Spleen (tissue), 11 donors: Measurements from ENCODE around the gene S1PR4. TPM values are rescaled to one million over a fixed set of nuclear protein-coding genes. Genes with fewer than 3 reads are reported as not detected.

ENCODE experiments used
- DNase-seq: peaks from one replicate; pipeline ENCODE4 v3.0.0-alpha.2; 2020
- H3K27ac ChIP-seq, 8 donors: fragments of 200-600 bp; sonication (generic) in 7 of 8; 1 replicate in 4 of 8; 2 replicates in 4 of 8; pipeline versions ENCODE4 v1.5.0 to v1.8.0; 2016 to 2021; ENCODE audit warnings: inconsistent platforms in 4 of 8, mild to moderate bottlenecking in 4 of 8, moderate library complexity in 1 of 8
- H3K27me3 ChIP-seq, 7 donors: fragments of 200-600 bp; sonication (generic) in 6 of 7; replicated peaks in 1 of 7; 1 replicate in 4 of 7; 2 replicates in 3 of 7; pipeline versions ENCODE4 v1.5.0 to v1.8.0; 2016 to 2021; ENCODE audit warnings: inconsistent platforms in 3 of 7, mild to moderate bottlenecking in 1 of 7
- H3K36me3 ChIP-seq, 6 donors: fragments of 200-600 bp; sonication (generic) in 5 of 6; 1 replicate in 4 of 6; 2 replicates in 2 of 6; pipeline versions ENCODE4 v1.5.0 to v1.8.0; 2016 to 2021; ENCODE audit warnings: inconsistent platforms in 2 of 6
- H3K4me1 ChIP-seq, 6 donors: fragments of 200-600 bp; sonication (generic) in 5 of 6; 1 replicate in 3 of 6; 2 replicates in 3 of 6; pipeline versions ENCODE4 v1.5.0 to v1.8.0; 2016 to 2021; ENCODE audit warnings: inconsistent platforms in 3 of 6
- H3K4me3 ChIP-seq, 8 donors: fragments of 200-600 bp; sonication (generic) in 7 of 8; 1 replicate in 4 of 8; 2 replicates in 4 of 8; pipeline versions ENCODE4 v1.5.0 to v1.8.0; 2016 to 2021; ENCODE audit warnings: inconsistent platforms in 4 of 8, mild to moderate bottlenecking in 4 of 8, moderate library complexity in 2 of 8
- H3K9me3 ChIP-seq, 8 donors: fragments of 200-600 bp; sonication (generic) in 7 of 8; 1 replicate in 4 of 8; 2 replicates in 4 of 8; pipeline versions ENCODE4 v1.5.0 to v1.8.0; 2016 to 2021; ENCODE audit warnings: inconsistent platforms in 4 of 8
- CTCF ChIP-seq, 11 experiments: fragments of 200-600 bp in 7 of 11; fragments of 450-650 bp in 4 of 11; sonication (generic) in 4 of 11; IDR thresholded peaks in 8 of 11; conservative IDR thresholded peaks in 3 of 11; 1 replicate in 7 of 11; 2 replicates in 4 of 11; pipeline versions ENCODE4 v1.4.0 to v1.8.0; 2016 to 2021; ENCODE audit warnings: antibody characterized with exemption in 11 of 11, inconsistent platforms in 4 of 11, mild to moderate bottlenecking in 1 of 11
- POLR2A ChIP-seq, 3 donors: fragments of 450-650 bp; IDR thresholded peaks; one replicate each; pipeline ENCODE4 v1.5.1; 2017; ENCODE audit warnings: antibody characterized with exemption in 3 of 3, mild to moderate bottlenecking in 1 of 3
- POLR2AphosphoS5 ChIP-seq, 3 donors: sonication (generic); formaldehyde crosslinking; IDR thresholded peaks; one replicate each; pipeline ENCODE4 v1.5.1; 2017; ENCODE audit warnings: antibody characterized with exemption in 3 of 3
- WGBS, 5 donors: extraction: QIAGEN DNeasy Blood & Tissue Kit in 3 of 5; methylation state at CpG; one replicate each; pipeline versions ENCODE4 v1.1.5 to v1.1.7; 2013 to 2018; 5-methylcytosine and 5-hydroxymethylcytosine counted together
- intact Hi-C: fragments of 100-400 bp; cut with DNase I; formaldehyde crosslinking; loops from one replicate; pipeline ENCODE4 v1.15.0; 2023; ENCODE audit warnings: low total_unique reads
- polyA plus RNA-seq, 3 donors: library from polyadenylated mRNA; stranded (reverse); fragments of 200-250 nt; gene quantifications; one replicate each; pipeline ENCODE4 v1.2.1, GENCODE V29; 2013
- total RNA-seq, 7 donors: library from RNA; depleted of rRNA in 3 of 7; stranded (reverse); fragments of >200 nt in 3 of 7; fragmentation: NEBNext Ultra II Directional in 4 of 7; extraction: Animal tissue kit (Norgen Biotek cat#: 25700) in 4 of 7; gene quantifications; one replicate each; pipeline versions ENCODE4 v1.1.0 to v1.2.1, GENCODE V29; 2016 to 2021
- donor health status: healthy with polysubstance abuse.
- donor health status: DM: no; HTN: no; CAD: no; lungs with moderate emphysema.
- donor health status: DM: no; HTN: no; CAD: no.
- donor health status: Bipolar disorder and iron deficiency.
- donor health status: healthy.
- donor health status: DM: no; HTN: no; CAD: no.
- donor health status: DM: yes; HTN: yes; CAD: no.

Gene S1PR4
- total and polyA plus RNA-seq, 10 donors: 44.7 to 171 (median 62.0) TPM

- Histone ChIP-seq H3K9me3 (peaks cover 0 to 10% (median 0%) of the 10 kb centered on the region in 8 donors), H3K27me3 (no peaks in the 10 kb centered on the region), H3K27ac (peak overlapping the region; percentile 96 to 100 (median 97)), H3K4me1 (peaks cover 32 to 85% (median 74%) of the 10 kb centered on the region in 6 donors), H3K4me3 (peak overlapping the region; percentile 71 to 100 (median 78)), H3K36me3 (peaks cover 0 to 38% (median 0%) of the 10 kb centered on the region in 6 donors)
- WGBS, 5 donors: 14 to 35% (median 21%) methylated on average over 14 to 31 of the region's 31 CpGs
- intact Hi-C loops: no loop called here
- DNase-seq: peak; percentile 89
- TF ChIP-seq POLR2AphosphoS5 (IDR thresholded peaks at IDR 0.05) (peak in 1 of 3 donors; percentile 7), CTCF (IDR thresholded peaks at IDR 0.05 in 8 of 11, conservative IDR thresholded peaks at IDR 0.05 in 3 of 11) (no peak)
These were observed 1.2 kb downstream of the S1PR4 start for GRCh38 chr19:3179739-3180293.

- Histone ChIP-seq H3K4me1 (peaks cover 48 to 95% (median 86%) of the 10 kb centered on the region in 6 donors), H3K9me3 (no peaks in the 10 kb centered on the region), H3K36me3 (peaks cover 0 to 47% (median 0%) of the 10 kb centered on the region in 6 donors), H3K27ac (peak overlapping the region in 5 of 8 donors; percentile 22 to 99 (median 90)), H3K27me3 (no peaks in the 10 kb centered on the region), H3K4me3 (peak overlapping the region in 1 of 8 donors; percentile 100)
- peak in 2 of 3 donors; percentile 24 to 64 for TF ChIP-seq POLR2AphosphoS5 (IDR thresholded peaks at IDR 0.05)
- no peak for TF ChIP-seq POLR2A (IDR thresholded peaks at IDR 0.05)
- no peak for TF ChIP-seq CTCF (IDR thresholded peaks at IDR 0.05 in 8 of 11, conservative IDR thresholded peaks at IDR 0.05 in 3 of 11)
- DNase-seq: no peak
- intact Hi-C loops: no loop called here
- 71 to 82% (median 79%) methylated on average over 13 of the region's 13 CpGs for WGBS, 5 donors
These were observed 5.4 kb downstream of the S1PR4 start for GRCh38 chr19:3183721-3184641.

GRCh38 chr19:3184847-3185460 lies 6.4 kb downstream of the S1PR4 start:
- H3K4me3 ChIP-seq: peak overlapping the region; percentile 67 to 100 (median 93)
- 19 to 24% (median 22%) methylated on average over 14 of the region's 14 CpGs for WGBS, 5 donors

More at GRCh38 chr19:3184847-3185460, 6.4 kb downstream of the S1PR4 start:
- Histone ChIP-seq H3K9me3 (no peaks in the 10 kb centered on the region), H3K4me1 (peaks cover 55 to 95% (median 90%) of the 10 kb centered on the region in 6 donors), H3K36me3 (peaks cover 0 to 55% (median 0%) of the 10 kb centered on the region in 6 donors), H3K27ac (peak overlapping the region in 7 of 8 donors; percentile 75 to 99 (median 90)), H3K27me3 (no peaks in the 10 kb centered on the region)
- intact Hi-C loops: no loop called here
- TF ChIP-seq POLR2A (IDR thresholded peaks at IDR 0.05) (no peak), POLR2AphosphoS5 (IDR thresholded peaks at IDR 0.05) (no peak), CTCF (IDR thresholded peaks at IDR 0.05 in 8 of 11, conservative IDR thresholded peaks at IDR 0.05 in 3 of 11) (no peak)
- peak; percentile 89 for DNase-seq
